Keratinocyte (primary cell): ENCODE measurements around the gene PPP1R26.

ENCODE experiments used
- EZH2 ChIP-seq: IDR thresholded peaks from one replicate; pipeline ENCODE4 v1.6.1; 2012; ENCODE audit warnings: inconsistent platforms, mild to moderate bottlenecking, low read length, moderate library complexity
- TF ChIP-seq, protein P1 (sequence below), 3 experiments: IDR thresholded peaks in 1 of 3; conservative IDR thresholded peaks in 1 of 3; optimal IDR thresholded peaks in 1 of 3; 2 replicates in 2 of 3; 3 replicates in 1 of 3; pipeline versions ENCODE3 to v1.5.1; 2011; ENCODE audit warnings: low read length in 3 of 3, mild to moderate bottlenecking in 3 of 3, moderate library complexity in 2 of 3, control low read depth in 1 of 3, inconsistent platforms in 1 of 3; ENCODE audit not compliant: insufficient read depth in 2 of 3; ENCODE audit errors: extremely low read depth in 1 of 3

DNA sequence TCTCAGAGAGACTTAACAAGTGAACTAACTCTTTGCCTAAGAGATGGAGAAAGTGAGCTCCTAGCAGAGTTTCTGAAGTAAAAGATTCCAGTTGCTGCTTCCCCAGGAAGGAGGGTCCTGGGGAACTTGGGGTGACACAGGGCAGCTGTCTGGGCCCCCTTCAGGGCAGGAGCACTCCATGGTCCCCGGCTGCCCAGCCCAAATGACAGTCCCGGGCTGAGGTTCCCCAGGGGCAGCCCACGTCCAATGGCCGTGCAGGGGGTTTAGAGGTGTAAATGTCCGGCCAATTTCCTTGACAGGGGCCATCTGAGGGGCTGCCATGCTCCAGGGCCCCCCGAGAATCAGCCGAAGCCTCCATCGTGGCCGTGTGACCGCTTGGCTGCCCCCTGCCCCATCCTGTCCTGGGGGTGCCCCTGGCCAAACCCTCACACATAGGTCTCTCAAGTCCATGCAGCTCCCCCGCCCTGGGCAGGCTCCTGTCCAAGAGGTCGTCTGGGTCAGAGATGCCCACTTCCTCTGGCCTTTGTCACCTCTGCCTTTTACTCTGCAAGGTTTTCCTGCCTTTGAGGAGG is 5.5 kb upstream of the PPP1R26 start:
- TF ChIP-seq, protein P1, sequence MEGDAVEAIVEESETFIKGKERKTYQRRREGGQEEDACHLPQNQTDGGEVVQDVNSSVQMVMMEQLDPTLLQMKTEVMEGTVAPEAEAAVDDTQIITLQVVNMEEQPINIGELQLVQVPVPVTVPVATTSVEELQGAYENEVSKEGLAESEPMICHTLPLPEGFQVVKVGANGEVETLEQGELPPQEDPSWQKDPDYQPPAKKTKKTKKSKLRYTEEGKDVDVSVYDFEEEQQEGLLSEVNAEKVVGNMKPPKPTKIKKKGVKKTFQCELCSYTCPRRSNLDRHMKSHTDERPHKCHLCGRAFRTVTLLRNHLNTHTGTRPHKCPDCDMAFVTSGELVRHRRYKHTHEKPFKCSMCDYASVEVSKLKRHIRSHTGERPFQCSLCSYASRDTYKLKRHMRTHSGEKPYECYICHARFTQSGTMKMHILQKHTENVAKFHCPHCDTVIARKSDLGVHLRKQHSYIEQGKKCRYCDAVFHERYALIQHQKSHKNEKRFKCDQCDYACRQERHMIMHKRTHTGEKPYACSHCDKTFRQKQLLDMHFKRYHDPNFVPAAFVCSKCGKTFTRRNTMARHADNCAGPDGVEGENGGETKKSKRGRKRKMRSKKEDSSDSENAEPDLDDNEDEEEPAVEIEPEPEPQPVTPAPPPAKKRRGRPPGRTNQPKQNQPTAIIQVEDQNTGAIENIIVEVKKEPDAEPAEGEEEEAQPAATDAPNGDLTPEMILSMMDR (optimal IDR thresholded peaks at IDR 0.05 in 1 of 3, IDR thresholded peaks at IDR 0.05 in 1 of 3, conservative IDR thresholded peaks at IDR 0.05 in 1 of 3; ENCODE audit: extremely low read depth in 1 of 3, insufficient read depth in 2 of 3, low read length in 3 of 3) = no peak
- no peak for TF ChIP-seq EZH2
